T-helper 1 cell treated with Interleukin-12 subunit alpha and Interleukin-12 subunit beta and Interleukin-4 antibody, amounts not matched to agents 30 μg/mL and 1 μg/mL, for 36 hours (primary cell): ENCODE results near the gene A1BG.
"Not testable (repeated sequence)": the region's sequence is repeated elsewhere in the genome, so short reads cannot be mapped to it uniquely, and the experiment has no call there.

Source experiments
- H3K27ac Mint-ChIP-seq: one replicate; pipeline ENCODE4 v1.8.0; 2021; ENCODE audit warnings: mild to moderate bottlenecking, mixed read lengths
- H3K27me3 Mint-ChIP-seq: one replicate; pipeline ENCODE4 v1.8.0; 2021; ENCODE audit warnings: low read depth, mixed read lengths
- H3K36me3 Mint-ChIP-seq: one replicate; pipeline ENCODE4 v1.8.0; 2021; ENCODE audit warnings: low read depth, mixed read lengths
- H3K4me1 Mint-ChIP-seq: one replicate; pipeline ENCODE4 v1.8.0; 2021; ENCODE audit warnings: low read depth, mixed read lengths
- H3K4me3 Mint-ChIP-seq: one replicate; pipeline ENCODE4 v1.8.0; 2021; ENCODE audit warnings: mild to moderate bottlenecking, moderate library complexity, mixed read lengths
- H3K9me3 Mint-ChIP-seq: one replicate; pipeline ENCODE4 v1.8.0; 2021; ENCODE audit warnings: mixed read lengths

A1BG gene

GRCh38 chr19:58355908-58356765, 2.8 kb upstream of the A1BG start:
- Mint-ChIP-seq H3K4me3 (peak overlapping the region; percentile 34), H3K27ac (no peak overlapping the region), H3K27me3 (no peaks in the 10 kb centered on the region), H3K9me3 (no peaks in the 10 kb centered on the region), H3K36me3 (no peaks in the 10 kb centered on the region), H3K4me1 (peaks cover 3% of the 10 kb centered on the region)

GRCh38 chr19:58355215-58355796, 2.0 kb upstream of the A1BG start:
- Mint-ChIP-seq H3K36me3 (no peaks in the 10 kb centered on the region), H3K9me3 (no peaks in the 10 kb centered on the region), H3K4me1 (peaks cover 3% of the 10 kb centered on the region), H3K27me3 (no peaks in the 10 kb centered on the region), H3K4me3 (no peak overlapping the region), H3K27ac (no peak overlapping the region)

DNA sequence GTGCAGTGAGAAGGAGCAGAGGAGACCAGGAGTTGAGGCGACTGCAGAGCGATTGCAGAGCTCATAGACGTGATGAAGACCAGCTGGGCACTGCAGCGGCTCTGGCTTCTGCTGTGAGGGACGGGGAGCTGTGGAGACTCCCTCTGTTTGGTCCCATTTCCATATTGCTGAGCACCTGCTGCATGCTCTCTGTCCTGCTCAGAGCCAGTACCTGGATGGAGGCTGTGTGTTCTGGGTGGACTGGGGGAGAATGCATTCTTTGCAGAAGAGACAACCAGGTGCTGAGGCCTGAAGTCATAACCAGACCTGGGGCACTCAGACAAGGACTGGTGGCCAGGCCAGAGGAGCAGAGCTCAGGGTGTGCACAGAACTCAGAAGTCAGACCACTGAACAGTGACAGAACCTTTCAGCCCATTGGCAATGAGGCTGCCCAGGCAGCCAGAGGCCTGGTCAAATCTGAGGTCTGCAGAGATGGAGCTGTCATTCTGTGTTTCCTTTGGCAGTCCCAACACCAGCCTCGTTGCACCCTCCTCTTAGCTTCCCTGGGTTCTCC, 1.3 kb upstream of the A1BG start:
- H3K36me3 Mint-ChIP-seq: peaks cover 2% of the 10 kb centered on the region
- H3K4me1 Mint-ChIP-seq: peaks cover 3% of the 10 kb centered on the region
- H3K27me3 Mint-ChIP-seq: no peaks in the 10 kb centered on the region
- H3K4me3 Mint-ChIP-seq: no peak overlapping the region
- H3K27ac Mint-ChIP-seq: no peak overlapping the region
- H3K9me3 Mint-ChIP-seq: no peaks in the 10 kb centered on the region

- Mint-ChIP-seq H3K9me3 (no peaks in the 10 kb centered on the region), H3K4me3 (no peak overlapping the region), H3K27me3 (no peaks in the 10 kb centered on the region), H3K27ac (no peak overlapping the region), H3K4me1 (peaks cover 5% of the 10 kb centered on the region), H3K36me3 (peaks cover 4% of the 10 kb centered on the region)
Observed at GRCh38 chr19:58353717-58354477, 605 bp upstream of the A1BG start.

- Mint-ChIP-seq H3K4me3 (no peak overlapping the region), H3K4me1 (peaks cover 12% of the 10 kb centered on the region), H3K27ac (no peak overlapping the region), H3K36me3 (peaks cover 4% of the 10 kb centered on the region), H3K9me3 (no peaks in the 10 kb centered on the region), H3K27me3 (no peaks in the 10 kb centered on the region)
Observed at GRCh38 chr19:58351990-58352755, 1.1 kb downstream of the A1BG start.

GRCh38 chr19:58351558-58351878, 1.8 kb downstream of the A1BG start:
- no peaks in the 10 kb centered on the region for H3K27me3 Mint-ChIP-seq
- H3K4me1 Mint-ChIP-seq: peaks cover 15% of the 10 kb centered on the region
- H3K27ac Mint-ChIP-seq: no peak overlapping the region
- H3K36me3 Mint-ChIP-seq: peaks cover 4% of the 10 kb centered on the region
- no peaks in the 10 kb centered on the region for H3K9me3 Mint-ChIP-seq
- H3K4me3 Mint-ChIP-seq: no peak overlapping the region

- Mint-ChIP-seq H3K4me1 (peaks cover 15% of the 10 kb centered on the region), H3K27me3 (no peaks in the 10 kb centered on the region), H3K36me3 (peaks cover 4% of the 10 kb centered on the region), H3K4me3 (no peak overlapping the region), H3K9me3 (no peaks in the 10 kb centered on the region), H3K27ac (no peak overlapping the region)
Observed at GRCh38 chr19:58350871-58351557, 2.3 kb downstream of the A1BG start.

GRCh38 chr19:58350001-58350861, 3.1 kb downstream of the A1BG start:
- Mint-ChIP-seq H3K27ac (no peak overlapping the region), H3K4me3 (no peak overlapping the region), H3K27me3 (no peaks in the 10 kb centered on the region), H3K36me3 (peaks cover 4% of the 10 kb centered on the region), H3K9me3 (no peaks in the 10 kb centered on the region), H3K4me1 (peaks cover 15% of the 10 kb centered on the region)

- peaks cover 4% of the 10 kb centered on the region for H3K36me3 Mint-ChIP-seq
- H3K9me3 Mint-ChIP-seq: no peaks in the 10 kb centered on the region
- H3K27ac Mint-ChIP-seq: no peak overlapping the region
- peak overlapping the region; percentile 36 for H3K4me3 Mint-ChIP-seq
- peaks cover 15% of the 10 kb centered on the region for H3K4me1 Mint-ChIP-seq
- no peaks in the 10 kb centered on the region for H3K27me3 Mint-ChIP-seq
Observed at GRCh38 chr19:58349590-58349989, 3.7 kb downstream of the A1BG start.

- H3K4me3 Mint-ChIP-seq: peak overlapping the region; percentile 91
- H3K9me3 Mint-ChIP-seq, H3K27me3 Mint-ChIP-seq, H3K36me3 Mint-ChIP-seq: not testable (repeated sequence)
- H3K4me1 Mint-ChIP-seq: peaks cover 17% of the 10 kb centered on the region
- H3K27ac Mint-ChIP-seq: peak overlapping the region; percentile 82
Observed at GRCh38 chr19:58348080-58348479, 5.2 kb downstream of the A1BG start.

DNA sequence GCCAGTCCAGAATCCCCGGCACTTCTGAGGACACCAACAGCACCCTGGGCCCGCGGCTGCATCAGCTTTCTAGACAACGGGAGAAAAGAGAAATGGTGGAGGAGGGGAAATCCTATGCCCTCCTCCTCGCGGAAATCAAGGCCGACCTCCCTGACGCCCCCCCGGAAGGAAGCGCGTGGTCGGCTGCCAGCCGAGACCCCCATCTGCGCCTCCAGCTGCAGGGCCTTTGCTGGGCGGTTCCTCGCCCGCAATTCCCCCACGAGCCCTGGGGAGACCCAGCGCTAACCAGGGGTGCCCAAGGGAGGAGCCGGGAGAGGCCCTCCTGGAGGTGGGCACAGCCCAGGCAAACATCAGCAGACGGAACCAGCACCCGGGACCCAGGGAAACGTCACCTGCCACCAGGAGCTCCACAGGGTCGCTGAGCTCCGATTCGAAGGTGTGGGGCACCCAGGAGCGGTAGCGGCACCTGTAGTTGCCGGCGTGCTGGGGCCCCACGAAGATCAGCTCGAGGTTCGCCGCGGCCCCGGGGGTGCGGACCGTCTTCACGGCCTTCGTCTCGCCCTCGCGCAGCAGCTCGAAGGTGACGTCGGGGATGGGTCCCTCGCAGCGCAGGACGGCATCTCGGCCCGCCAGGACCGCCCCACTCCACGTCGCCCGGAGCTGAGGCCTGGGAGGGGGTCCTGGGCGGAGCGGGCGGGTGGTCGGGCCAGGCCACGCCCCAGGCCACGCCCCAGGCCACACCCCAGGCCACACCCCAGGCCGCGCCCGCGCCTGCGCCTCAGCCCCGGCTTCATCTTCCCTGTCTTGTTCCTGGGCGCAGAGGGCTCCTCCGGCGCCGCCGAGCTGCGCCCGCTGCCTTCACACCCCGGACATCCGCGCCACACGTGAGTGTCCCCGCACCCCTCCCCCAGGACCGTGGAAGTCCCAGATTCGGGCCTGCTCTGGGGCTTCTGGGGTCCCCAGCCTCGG, 6.0 kb downstream of the A1BG start:
- H3K4me3 Mint-ChIP-seq: peak overlapping the region; percentile 91
- peaks cover 6% of the 10 kb centered on the region for H3K36me3 Mint-ChIP-seq
- peak overlapping the region; percentile 82 for H3K27ac Mint-ChIP-seq
- H3K27me3 Mint-ChIP-seq: no peaks in the 10 kb centered on the region
- peaks cover 17% of the 10 kb centered on the region for H3K4me1 Mint-ChIP-seq
- peaks cover 4% of the 10 kb centered on the region for H3K9me3 Mint-ChIP-seq

DNA sequence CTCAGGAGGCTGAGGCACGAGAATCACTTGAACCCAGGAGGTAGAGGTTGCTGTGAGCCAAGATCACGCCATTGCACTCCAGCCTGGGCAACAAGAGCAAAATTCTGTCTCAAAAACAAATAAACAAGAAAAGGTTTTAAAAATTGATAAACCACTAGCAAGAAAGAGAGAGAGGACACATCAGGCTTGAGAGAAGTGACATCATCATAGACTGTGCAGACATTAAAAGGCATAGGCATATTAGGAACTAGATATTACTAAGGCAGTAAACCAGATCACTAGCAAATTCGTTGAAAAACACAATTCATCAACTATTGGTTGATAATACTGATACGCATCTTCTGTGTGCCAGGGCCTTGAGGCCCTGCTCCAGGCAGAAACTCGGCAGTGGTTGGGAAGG, 7.7 kb downstream of the A1BG start:
- Mint-ChIP-seq H3K36me3 (peaks cover 17% of the 10 kb centered on the region), H3K4me3 (peak overlapping the region; percentile 68), H3K9me3 (peaks cover 4% of the 10 kb centered on the region), H3K4me1 (peaks cover 17% of the 10 kb centered on the region), H3K27ac (no peak overlapping the region), H3K27me3 (no peaks in the 10 kb centered on the region)
